Left lobe of liver (tissue), 2 donors: Measurements from ENCODE around the gene C20orf173. TPM values are rescaled to one million over a fixed set of nuclear protein-coding genes. Genes with fewer than 3 reads are reported as not detected.
"Not testable (repeated sequence)": the region's sequence is repeated elsewhere in the genome, so short reads cannot be mapped to it uniquely, and the experiment has no call there.

Experiments
- ATAC-seq: fragments of 200-7000 bp; cut with Tn5 transposase; one replicate; pipeline ENCODE4 v1.9.1; 2020; ENCODE audit warnings: mild to moderate bottlenecking, moderate library complexity
- DNase-seq: peaks from one replicate; pipeline ENCODE4 v3.0.0-alpha.2; 2020; ENCODE audit warnings: low spot score
- total RNA-seq: library from RNA; stranded (reverse); gene quantifications from one replicate; pipeline ENCODE4 v1.2.1, GENCODE V29; 2021
- donor health status: DM: no; HTN: no; CAD: no; lungs with moderate emphysema.
- donor health status: DM: no; HTN: yes; CAD: no.

C20orf173 gene
- total RNA-seq, 1 donor from 2014 or later: not detected

DNA sequence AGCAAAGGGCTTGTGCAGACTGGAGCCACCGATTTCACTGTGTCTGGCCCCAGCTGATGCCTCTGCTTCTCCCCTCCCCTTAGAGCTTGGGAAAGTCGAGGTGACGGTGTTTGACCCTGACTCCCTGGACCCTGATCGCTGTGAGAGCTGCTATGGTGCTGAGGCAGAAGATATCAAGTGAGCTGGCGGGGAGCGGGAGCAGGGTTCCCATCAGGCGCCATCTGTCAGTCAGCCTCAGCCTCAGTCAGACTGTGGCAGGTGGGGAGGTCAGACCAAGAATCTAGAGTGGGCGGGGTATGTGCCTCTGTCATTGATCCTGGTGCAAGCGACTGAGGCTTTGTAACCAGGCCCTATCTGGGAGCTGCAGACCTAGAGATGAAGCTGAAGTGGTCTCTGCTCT lies 17.9 kb upstream of the C20orf173 start:
- ATAC-seq (no peak), DNase-seq (no peak)

- no peak for ATAC-seq
- no peak for DNase-seq
Observed at GRCh38 chr20:35546127-35546526, 16.7 kb upstream of the C20orf173 start.

DNA sequence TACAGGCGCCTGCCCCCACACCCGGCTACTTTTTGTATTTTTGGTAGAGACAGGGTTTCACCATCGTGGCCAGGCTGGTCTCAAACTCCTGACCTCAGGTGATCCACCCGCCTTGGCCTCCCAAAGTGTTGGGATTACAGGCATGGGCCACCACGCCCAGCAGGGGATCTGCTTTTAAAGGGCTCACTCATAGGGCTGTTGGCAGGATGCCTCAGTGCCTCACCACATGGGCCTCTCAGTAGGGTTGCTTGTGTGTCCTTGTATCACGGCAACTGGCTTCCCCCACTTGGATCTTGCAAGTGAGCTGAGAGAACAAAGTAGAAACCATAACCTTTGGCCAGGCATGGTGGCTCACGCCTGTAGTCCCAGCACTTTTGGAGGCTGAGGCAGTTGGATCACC lies 15.5 kb upstream of the C20orf173 start:
- ATAC-seq, DNase-seq: not testable (repeated sequence)

GRCh38 chr20:35544436-35544835 lies 15.0 kb upstream of the C20orf173 start:
- ATAC-seq (no peak), DNase-seq (no peak)

DNA sequence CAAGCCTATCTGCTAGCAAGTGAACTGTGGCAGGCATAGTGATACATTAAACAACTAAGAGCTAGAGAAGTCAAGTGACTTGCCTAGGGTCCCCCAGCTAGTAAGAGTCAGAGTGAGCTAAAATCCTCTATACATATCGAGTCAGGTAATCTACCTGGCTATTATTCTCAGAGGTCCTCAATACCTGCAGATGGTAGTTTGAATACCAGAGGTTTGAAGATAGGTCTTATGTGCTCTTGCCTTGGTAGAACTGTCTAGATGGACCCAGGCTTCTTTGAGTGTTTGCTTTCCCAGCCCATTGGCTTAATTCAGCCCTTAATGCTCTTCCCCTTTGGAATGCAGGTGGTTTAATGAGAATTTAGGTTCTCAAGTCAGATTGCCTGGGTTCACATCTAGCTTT lies 13.5 kb upstream of the C20orf173 start:
- DNase-seq (no peak), ATAC-seq (no peak)

- ATAC-seq (peak; percentile 99), DNase-seq (peak; percentile 97)
Observed at GRCh38 chr20:35541783-35542662, 12.6 kb upstream of the C20orf173 start, which contains the start of gene ERGIC3. TSS of gene ERGIC3 (plus strand) at chr20:35542078. CDS start at chr20:35542098, 20 bp downstream.

- DNase-seq (no peak), ATAC-seq (no peak)
Observed at GRCh38 chr20:35541118-35541782, 11.8 kb upstream of the C20orf173 start.

GRCh38 chr20:35539756-35540212 lies 10.3 kb upstream of the C20orf173 start:
- DNase-seq (no peak), ATAC-seq (no peak)

DNA sequence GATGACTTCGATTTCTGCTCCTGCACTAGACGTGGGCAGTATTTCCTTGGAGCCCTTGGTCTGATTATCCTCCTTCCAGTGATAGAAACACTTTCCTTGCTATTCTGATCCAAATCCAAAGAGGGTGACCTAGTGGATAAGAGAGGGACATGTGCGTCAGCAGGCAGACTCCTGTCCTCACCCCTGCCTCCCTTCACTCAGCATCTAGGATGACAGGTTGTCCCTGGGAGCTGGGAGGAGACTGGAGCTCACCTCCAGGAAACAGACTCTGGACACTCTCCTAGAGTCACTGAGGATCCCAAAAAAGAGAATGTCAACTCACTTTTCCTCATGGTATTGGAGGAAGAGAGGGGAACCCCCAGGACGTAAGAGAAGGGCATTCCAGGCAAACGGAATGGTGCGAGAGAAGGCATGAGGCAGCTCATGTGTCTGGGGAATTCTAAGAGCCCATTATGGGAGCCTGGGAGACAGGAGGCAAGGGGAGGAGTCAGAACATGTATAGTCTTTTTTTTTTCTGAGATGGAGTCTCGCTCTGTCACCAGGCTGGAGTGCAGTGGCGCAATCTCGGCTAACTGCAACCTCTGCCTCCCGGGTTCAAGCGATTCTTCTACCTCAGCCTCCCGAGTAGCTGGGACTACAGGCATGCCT lies 2.2 kb downstream of the C20orf173 start:
- ATAC-seq: no peak
- DNase-seq: no peak

DNA sequence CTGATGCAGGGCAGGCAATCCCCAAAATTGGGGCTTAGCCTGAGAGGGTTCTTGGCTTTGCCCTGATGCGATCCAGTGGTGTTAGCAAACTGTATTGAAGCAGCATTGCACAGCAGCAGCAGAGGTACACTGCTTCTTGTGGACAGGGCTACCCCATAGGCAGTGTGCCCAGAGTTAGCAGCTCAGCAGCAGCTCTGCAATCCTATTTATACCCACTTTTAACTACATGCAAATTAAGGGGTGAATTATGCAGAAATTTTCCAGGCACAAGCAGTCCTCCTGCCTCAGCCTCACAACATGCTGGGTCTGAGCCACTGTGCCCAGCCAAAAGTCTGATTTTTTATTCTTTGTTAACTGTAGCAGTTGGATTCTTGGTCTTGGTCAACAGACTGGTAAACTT lies 3.8 kb downstream of the C20orf173 start:
- DNase-seq (no peak), ATAC-seq (no peak)

GRCh38 chr20:35523298-35523888 lies 6.1 kb downstream of the C20orf173 start:
- DNase-seq (no peak), ATAC-seq (peak; percentile 89)

GRCh38 chr20:35518955-35519354 lies 10.5 kb downstream of the C20orf173 start:
- DNase-seq (no peak), ATAC-seq (no peak)

- not testable (repeated sequence) for DNase-seq, ATAC-seq
Observed at GRCh38 chr20:35517767-35518166, 11.7 kb downstream of the C20orf173 start.

- ATAC-seq (no peak), DNase-seq (no peak)
Observed at GRCh38 chr20:35517125-35517524, 12.3 kb downstream of the C20orf173 start.

- no peak for ATAC-seq
- no peak for DNase-seq
Observed at GRCh38 chr20:35515949-35516645, 13.4 kb downstream of the C20orf173 start.

- no peak for DNase-seq
- no peak for ATAC-seq
Observed at GRCh38 chr20:35515341-35515740, 14.1 kb downstream of the C20orf173 start.

- DNase-seq: no peak
- no peak for ATAC-seq
Observed at GRCh38 chr20:35514371-35514932, 15.0 kb downstream of the C20orf173 start.

- no peak for DNase-seq
- ATAC-seq: peak; percentile 67
Observed at GRCh38 chr20:35511814-35512420, 17.5 kb downstream of the C20orf173 start.

GRCh38 chr20:35510951-35511735 lies 18.3 kb downstream of the C20orf173 start:
- ATAC-seq (no peak), DNase-seq (no peak)
